Measurements from ENCODE around the gene SETBP1. TPM values are rescaled to one million over a fixed set of nuclear protein-coding genes. Genes with fewer than 3 reads are reported as not detected.

Gene SETBP1
- total RNA-seq, 1 experiment from 2014 or later: 9.6 TPM

GRCh38 chr18:44916429-44917207, 235.9 kb downstream of the SETBP1 start:
- TF ChIP-seq FOXK1 (CRISPR knock-in tag; IDR thresholded peaks at IDR 0.05): no peak
- no peak for TF ChIP-seq USF1 (CRISPR knock-in tag; IDR thresholded peaks at IDR 0.05)
- TF ChIP-seq SOX15 (CRISPR knock-in tag; IDR thresholded peaks at IDR 0.05): no peak
- TF ChIP-seq KAT7 (CRISPR knock-in tag; IDR thresholded peaks at IDR 0.05; ENCODE audit: borderline replicate concordance): no peak
- no peak for TF ChIP-seq NR3C1 (CRISPR knock-in tag; conservative IDR thresholded peaks at IDR 0.05; ENCODE audit: low read depth)
- TF ChIP-seq ZNF425 (CRISPR knock-in tag; conservative IDR thresholded peaks at IDR 0.05): no peak
- TF ChIP-seq ZNF281 (CRISPR knock-in tag; IDR thresholded peaks at IDR 0.05): no peak
- no peak for TF ChIP-seq CREM (CRISPR knock-in tag; IDR thresholded peaks at IDR 0.05)
- TF ChIP-seq NFATC4 (CRISPR knock-in tag; IDR thresholded peaks at IDR 0.05): no peak
- TF ChIP-seq GRHL2 (CRISPR knock-in tag; IDR thresholded peaks at IDR 0.05; ENCODE audit: insufficient replicate concordance, severe bottlenecking): no peak
- no peak for TF ChIP-seq ATF2 (CRISPR knock-in tag; IDR thresholded peaks at IDR 0.05; ENCODE audit: borderline replicate concordance, low read depth)
- no peak for TF ChIP-seq ZNF396 (CRISPR knock-in tag; IDR thresholded peaks at IDR 0.05; ENCODE audit: borderline replicate concordance)
- no peak for TF ChIP-seq ZNF263 (CRISPR knock-in tag; IDR thresholded peaks at IDR 0.05; ENCODE audit: low read depth)
- TF ChIP-seq ZNF532 (CRISPR knock-in tag; IDR thresholded peaks at IDR 0.05; ENCODE audit: borderline replicate concordance): no peak
- no peak for TF ChIP-seq ZNF317 (CRISPR knock-in tag; IDR thresholded peaks at IDR 0.05; ENCODE audit: borderline replicate concordance, low read depth)
- TF ChIP-seq E2F4 (CRISPR knock-in tag; IDR thresholded peaks at IDR 0.05; ENCODE audit: borderline replicate concordance, low read depth): no peak
- TF ChIP-seq MXD4 (CRISPR knock-in tag; IDR thresholded peaks at IDR 0.05; ENCODE audit: borderline replicate concordance): no peak
- no peak for TF ChIP-seq ZMAT4 (CRISPR knock-in tag; IDR thresholded peaks at IDR 0.05)
- TF ChIP-seq ZNF671 (CRISPR knock-in tag; IDR thresholded peaks at IDR 0.05): no peak
- Mint-ChIP-seq H3K36me3 (no peaks in the 10 kb centered on the region), H3K27ac (no peak overlapping the region), H3K9me3 (no peaks in the 10 kb centered on the region), H3K27me3 (ENCODE audit: low read depth) (no peaks in the 10 kb centered on the region), H3K4me1 (0 out of 2 replicates have a peak, but pooled peaks cover 3% of the 10 kb centered on the region), H3K4me3 (no peak overlapping the region)
- POLR2A ChIA-PET: interaction anchor here (0.5 kb wide), 1 partner anchor 946 kb away, joined by 3 read pairs; no protein-coding TSS in a partner anchor
- no peak for ATAC-seq
- DNase-seq (ENCODE audit: low spot score): no peak
- CTCF ChIA-PET: no interaction called here
